HL-60 (cell line): ENCODE measurements around the gene NLRP13.

Experiments used
- DNase-seq, 2 experiments: peaks; one replicate each; pipeline ENCODE4 v3.0.0-alpha.2; 2010 to 2020; ENCODE audit warnings: low read depth in 1 of 2, low spot score in 1 of 2
- H3K27ac ChIP-seq: fragments of 250-450 bp; sonication (Bioruptor Pico); replicated peaks from 2 replicates; pipeline ENCODE4 v1.5.1; 2020; ENCODE audit warnings: mild to moderate bottlenecking, moderate library complexity
- H3K27me3 ChIP-seq: fragments of 250-450 bp; sonication (Bioruptor Pico); 2 replicates; pipeline ENCODE4 v1.5.1; 2021; ENCODE audit warnings: mild to moderate bottlenecking, moderate library complexity; ENCODE audit not compliant: insufficient read depth, poor library complexity, severe bottlenecking
- H3K4me3 ChIP-seq: replicated peaks from 2 replicates; pipeline ENCODE4 v1.5.1; 2011; ENCODE audit warnings: mild to moderate bottlenecking, control low read depth, low read length; ENCODE audit not compliant: insufficient read depth
- CTCF ChIP-seq: IDR thresholded peaks from one replicate; pipeline ENCODE4 v1.5.1; 2011; ENCODE audit warnings: low read length, control low read depth, inconsistent platforms; ENCODE audit not compliant: insufficient read depth
- GABPA ChIP-seq: IDR thresholded peaks from 2 replicates; pipeline ENCODE4 v1.6.1; 2012; ENCODE audit warnings: low read depth
- POLR2AphosphoS5 ChIP-seq: IDR thresholded peaks from 2 replicates; pipeline ENCODE4 v1.6.1; 2012; ENCODE audit warnings: low read depth
- REST ChIP-seq: IDR thresholded peaks from 2 replicates; pipeline ENCODE4 v1.6.1; 2012; ENCODE audit warnings: low read depth; ENCODE audit not compliant: insufficient replicate concordance
- SPI1 ChIP-seq: IDR thresholded peaks from 2 replicates; pipeline ENCODE4 v1.6.1; 2012; ENCODE audit warnings: low read depth, mild to moderate bottlenecking, borderline replicate concordance

NLRP13 gene

GRCh38 chr19:55962186-55962585 is 30.1 kb upstream of the NLRP13 start:
- H3K4me3 ChIP-seq: no peak overlapping the region
- H3K27me3 ChIP-seq: no peaks in the 10 kb centered on the region
- no peak for DNase-seq
- no peak for TF ChIP-seq SPI1
- no peak for TF ChIP-seq POLR2AphosphoS5
- TF ChIP-seq REST: no peak
- no peak for TF ChIP-seq GABPA
- TF ChIP-seq CTCF: no peak
- H3K27ac ChIP-seq: no peak overlapping the region

GRCh38 chr19:55959996-55960675 is 28.0 kb upstream of the NLRP13 start:
- no peak overlapping the region for H3K27ac ChIP-seq
- TF ChIP-seq POLR2AphosphoS5: no peak
- TF ChIP-seq CTCF: no peak
- no peak for TF ChIP-seq REST
- TF ChIP-seq SPI1: no peak
- TF ChIP-seq GABPA: no peak
- no peak overlapping the region for H3K4me3 ChIP-seq
- no peak for DNase-seq
- no peaks in the 10 kb centered on the region for H3K27me3 ChIP-seq

- no peak for DNase-seq
- H3K27ac ChIP-seq: no peak overlapping the region
- H3K4me3 ChIP-seq: no peak overlapping the region
- H3K27me3 ChIP-seq: no peaks in the 10 kb centered on the region
- TF ChIP-seq GABPA (no peak), SPI1 (no peak), CTCF (no peak), REST (no peak), POLR2AphosphoS5 (no peak)
Measured at GRCh38 chr19:55958356-55958755, 26.2 kb upstream of the NLRP13 start.
